ENCODE measurements around the gene TMPRSS11A. TPM values are rescaled to one million over a fixed set of nuclear protein-coding genes. Genes with fewer than 3 reads are reported as not detected.
A peak's percentile ranks its signal among the peaks of the same experiment; 100 is the strongest.

The TMPRSS11A gene
- polyA plus RNA-seq, 1 experiment, result not detected

DNA sequence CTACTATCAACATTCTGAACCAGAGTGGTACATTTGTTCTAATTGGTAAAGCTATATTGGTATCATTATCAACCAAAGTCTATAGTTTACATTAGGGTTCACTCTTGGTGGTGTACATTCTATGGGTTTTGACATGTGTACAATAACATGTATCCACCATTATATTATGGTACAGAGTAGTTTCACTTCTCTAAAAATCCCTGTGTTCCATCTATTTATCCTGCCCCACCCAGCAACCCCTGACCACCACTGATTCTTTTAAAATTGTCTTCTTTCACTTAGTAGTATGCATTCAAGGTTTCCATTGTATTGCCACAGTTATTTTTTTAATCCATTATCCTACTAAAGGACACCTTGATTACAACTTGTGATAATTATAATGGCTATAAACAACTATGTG, 64.2 kb downstream of the TMPRSS11A start:
- TF ChIP-seq, protein P1, sequence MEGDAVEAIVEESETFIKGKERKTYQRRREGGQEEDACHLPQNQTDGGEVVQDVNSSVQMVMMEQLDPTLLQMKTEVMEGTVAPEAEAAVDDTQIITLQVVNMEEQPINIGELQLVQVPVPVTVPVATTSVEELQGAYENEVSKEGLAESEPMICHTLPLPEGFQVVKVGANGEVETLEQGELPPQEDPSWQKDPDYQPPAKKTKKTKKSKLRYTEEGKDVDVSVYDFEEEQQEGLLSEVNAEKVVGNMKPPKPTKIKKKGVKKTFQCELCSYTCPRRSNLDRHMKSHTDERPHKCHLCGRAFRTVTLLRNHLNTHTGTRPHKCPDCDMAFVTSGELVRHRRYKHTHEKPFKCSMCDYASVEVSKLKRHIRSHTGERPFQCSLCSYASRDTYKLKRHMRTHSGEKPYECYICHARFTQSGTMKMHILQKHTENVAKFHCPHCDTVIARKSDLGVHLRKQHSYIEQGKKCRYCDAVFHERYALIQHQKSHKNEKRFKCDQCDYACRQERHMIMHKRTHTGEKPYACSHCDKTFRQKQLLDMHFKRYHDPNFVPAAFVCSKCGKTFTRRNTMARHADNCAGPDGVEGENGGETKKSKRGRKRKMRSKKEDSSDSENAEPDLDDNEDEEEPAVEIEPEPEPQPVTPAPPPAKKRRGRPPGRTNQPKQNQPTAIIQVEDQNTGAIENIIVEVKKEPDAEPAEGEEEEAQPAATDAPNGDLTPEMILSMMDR (IDR thresholded peaks at IDR 0.05; ENCODE audit: insufficient read depth, low read depth, low read length), result no peak
- H3K27me3 ChIP-seq (ENCODE audit: control insufficient read depth, insufficient read depth, low read length), result no peaks in the 10 kb centered on the region
- H3K4me3 ChIP-seq (ENCODE audit: low read depth, low read length), result no peak overlapping the region
- DNase-seq (ENCODE audit: low read depth), result no peak
- ChIA-PET CTCF (interaction anchor here (0.9 to 1.3 kb wide), 3 partner anchors 8 to 20 kb away, joined by 3 to 5 read pairs (median 4); no protein-coding TSS in a partner anchor), POLR2A (no interaction called here)
- H3K36me3 ChIP-seq (ENCODE audit: control insufficient read depth, insufficient read depth, low read length), result no peaks in the 10 kb centered on the region

GRCh38 chr4:67897686-67898085, 65.6 kb downstream of the TMPRSS11A start:
- Histone ChIP-seq H3K27me3 (ENCODE audit: control insufficient read depth, insufficient read depth, low read length) (no peaks in the 10 kb centered on the region), H3K4me3 (ENCODE audit: low read depth, low read length) (no peak overlapping the region), H3K36me3 (ENCODE audit: control insufficient read depth, insufficient read depth, low read length) (no peaks in the 10 kb centered on the region)
- ChIA-PET CTCF (interaction anchor here (1.3 kb wide), 1 partner anchor 13 kb away, joined by 5 read pairs; no protein-coding TSS in a partner anchor), POLR2A (no interaction called here)
- no peak for DNase-seq (ENCODE audit: low read depth)
- TF ChIP-seq, protein P1 (IDR thresholded peaks at IDR 0.05; ENCODE audit: insufficient read depth, low read depth, low read length), result no peak

- ChIA-PET POLR2A (no interaction called here), CTCF (interaction anchor here (0.7 to 1.2 kb wide), 2 partner anchors 15 to 412 kb away, joined by 3 to 4 read pairs; no protein-coding TSS in a partner anchor)
- Histone ChIP-seq H3K4me3 (ENCODE audit: low read depth, low read length) (no peak overlapping the region), H3K36me3 (ENCODE audit: control insufficient read depth, insufficient read depth, low read length) (no peaks in the 10 kb centered on the region), H3K27me3 (ENCODE audit: control insufficient read depth, insufficient read depth, low read length) (no peaks in the 10 kb centered on the region)
- no peak for DNase-seq (ENCODE audit: low read depth)
- TF ChIP-seq, protein P1 (IDR thresholded peaks at IDR 0.05; ENCODE audit: insufficient read depth, low read depth, low read length), result no peak
Observed at GRCh38 chr4:67896421-67897065, 66.8 kb downstream of the TMPRSS11A start.

GRCh38 chr4:67894659-67895058, 68.6 kb downstream of the TMPRSS11A start:
- H3K27me3 ChIP-seq (ENCODE audit: control insufficient read depth, insufficient read depth, low read length), result no peaks in the 10 kb centered on the region
- POLR2A ChIA-PET, result no interaction called here
- CTCF ChIA-PET, result interaction anchor here (4.4 kb wide), 1 partner anchor 16 kb away, joined by 27 read pairs; no protein-coding TSS in a partner anchor
- no peak for DNase-seq (ENCODE audit: low read depth)
- H3K36me3 ChIP-seq (ENCODE audit: control insufficient read depth, insufficient read depth, low read length), result no peaks in the 10 kb centered on the region
- TF ChIP-seq, protein P1 (IDR thresholded peaks at IDR 0.05; ENCODE audit: insufficient read depth, low read depth, low read length), result no peak
- H3K4me3 ChIP-seq (ENCODE audit: low read depth, low read length), result no peak overlapping the region

DNA sequence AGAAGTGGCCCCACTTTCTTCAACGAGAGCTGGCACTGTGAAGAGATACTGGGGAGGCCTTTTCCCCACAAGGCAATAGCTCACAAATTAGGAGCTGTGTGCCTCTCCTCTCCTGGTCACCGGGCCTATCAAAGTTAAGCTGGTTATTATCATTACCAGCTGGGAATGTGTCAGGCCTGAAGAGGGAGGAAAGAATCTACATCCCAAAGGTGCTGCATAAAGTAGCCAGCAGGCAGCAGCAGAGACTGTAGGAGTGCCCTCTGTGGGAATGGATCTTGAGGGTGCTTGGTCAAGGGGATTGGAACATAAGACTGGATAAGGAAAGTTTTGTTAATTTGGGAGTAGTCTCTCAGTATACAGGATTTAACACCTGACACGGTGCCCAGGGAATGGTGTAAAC, 70.4 kb downstream of the TMPRSS11A start:
- no peak overlapping the region for H3K4me3 ChIP-seq (ENCODE audit: low read depth, low read length)
- DNase-seq (ENCODE audit: low read depth), result no peak
- H3K27me3 ChIP-seq (ENCODE audit: control insufficient read depth, insufficient read depth, low read length), result no peaks in the 10 kb centered on the region
- POLR2A ChIA-PET, result no interaction called here
- TF ChIP-seq, protein P1 (IDR thresholded peaks at IDR 0.05; ENCODE audit: insufficient read depth, low read depth, low read length), result 0 out of 2 replicates have a peak, but pooled peaks have one; percentile 19
- CTCF ChIA-PET, result interaction anchor here (1.1 to 4.4 kb wide), 3 partner anchors 18 to 283 kb away, joined by 3 to 27 read pairs (median 3); no protein-coding TSS in a partner anchor
- H3K36me3 ChIP-seq (ENCODE audit: control insufficient read depth, insufficient read depth, low read length), result no peaks in the 10 kb centered on the region
